Measurements from ENCODE around the gene BDKRB2. TPM values are rescaled to one million over a fixed set of nuclear protein-coding genes. Genes with fewer than 3 reads are reported as not detected.

Gene BDKRB2
- total RNA-seq, 1 donor from 2014 or later, result 0.70 TPM

GRCh38 chr14:96261772-96262655 lies 57.4 kb downstream of the BDKRB2 start:
- TF ChIP-seq CTCF (IDR thresholded peaks at IDR 0.05; ENCODE audit: insufficient read depth, low read depth, low read length), result no peak
- TF ChIP-seq EZH2 (IDR thresholded peaks at IDR 0.05; ENCODE audit: insufficient read depth, low read length), result no peak
- H3K27me3 Mint-ChIP-seq (ENCODE audit: low read depth, unreplicated experiment), result peaks cover 13% of the 10 kb centered on the region
- peaks cover 3% of the 10 kb centered on the region for H3K36me3 Mint-ChIP-seq (ENCODE audit: low read depth, unreplicated experiment)
- no peak overlapping the region for H3K27ac Mint-ChIP-seq (ENCODE audit: unreplicated experiment)
- no peaks in the 10 kb centered on the region for H3K79me2 ChIP-seq (ENCODE audit: insufficient read depth, low read length)
- no peak overlapping the region for H3K4me3 ChIP-seq (ENCODE audit: insufficient read depth, low read depth, low read length)
- H3K36me3 ChIP-seq (ENCODE audit: insufficient read depth, low read length), result no peaks in the 10 kb centered on the region
- H4K20me1 ChIP-seq (ENCODE audit: insufficient read depth, low read length), result no peaks in the 10 kb centered on the region
- no peaks in the 10 kb centered on the region for H3K9me3 ChIP-seq (ENCODE audit: insufficient read depth, low read depth, low read length)
- H3K9me3 Mint-ChIP-seq (ENCODE audit: unreplicated experiment), result peaks cover 2% of the 10 kb centered on the region
- H3K4me3 Mint-ChIP-seq (ENCODE audit: unreplicated experiment), result no peak overlapping the region
- no peaks in the 10 kb centered on the region for H3K4me1 ChIP-seq (ENCODE audit: insufficient read depth, low read length)
- no peak for DNase-seq (ENCODE audit: low read depth)
- no peak overlapping the region for H2AFZ ChIP-seq (ENCODE audit: low read depth, low read length)
- H3K4me1 Mint-ChIP-seq (ENCODE audit: low read depth, unreplicated experiment), result peaks cover 11% of the 10 kb centered on the region
- FAIRE-seq, result no peak
- H3K27ac ChIP-seq (ENCODE audit: low read depth, low read length), result no peak overlapping the region
- H3K9ac ChIP-seq (ENCODE audit: low read length), result no peak overlapping the region
- H3K4me2 ChIP-seq (ENCODE audit: low read length), result no peak overlapping the region
- peaks cover 7% of the 10 kb centered on the region for H3K27me3 ChIP-seq (ENCODE audit: insufficient read depth, low read length)

DNA sequence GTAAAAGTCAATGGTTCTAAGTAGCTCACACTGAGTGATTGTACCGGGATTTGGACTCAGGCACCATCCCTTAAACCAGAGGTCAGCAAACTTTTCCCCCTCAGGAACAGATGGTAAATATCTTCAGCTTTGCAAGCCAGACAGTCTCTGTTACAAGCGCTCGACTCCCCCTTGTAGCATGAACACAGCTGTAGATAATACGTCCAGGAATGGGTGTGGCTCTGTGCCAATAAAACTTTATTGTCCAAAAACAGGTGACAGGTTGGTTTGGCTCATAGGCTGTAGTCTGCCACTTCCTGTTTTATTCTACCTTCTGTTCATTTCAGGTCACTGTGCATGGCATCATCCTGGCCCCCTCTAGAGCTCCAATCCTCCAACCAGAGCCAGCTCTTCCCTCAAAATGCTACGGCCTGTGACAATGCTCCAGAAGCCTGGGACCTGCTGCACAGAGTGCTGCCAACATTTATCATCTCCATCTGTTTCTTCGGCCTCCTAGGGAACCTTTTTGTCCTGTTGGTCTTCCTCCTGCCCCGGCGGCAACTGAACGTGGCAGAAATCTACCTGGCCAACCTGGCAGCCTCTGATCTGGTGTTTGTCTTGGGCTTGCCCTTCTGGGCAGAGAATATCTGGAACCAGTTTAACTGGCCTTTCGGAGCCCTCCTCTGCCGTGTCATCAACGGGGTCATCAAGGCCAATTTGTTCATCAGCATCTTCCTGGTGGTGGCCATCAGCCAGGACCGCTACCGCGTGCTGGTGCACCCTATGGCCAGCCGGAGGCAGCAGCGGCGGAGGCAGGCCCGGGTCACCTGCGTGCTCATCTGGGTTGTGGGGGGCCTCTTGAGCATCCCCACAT lies 58.9 kb downstream of the BDKRB2 start:
- FAIRE-seq (no peak), DNase-seq (ENCODE audit: low read depth) (no peak)
- Histone ChIP-seq H3K4me1 (ENCODE audit: insufficient read depth, low read length) (peaks cover 12% of the 10 kb centered on the region), H4K20me1 (ENCODE audit: insufficient read depth, low read length) (no peaks in the 10 kb centered on the region), H3K27me3 (ENCODE audit: insufficient read depth, low read length) (peaks cover 4% of the 10 kb centered on the region), H3K9ac (ENCODE audit: low read length) (no peak overlapping the region), H3K4me3 (ENCODE audit: insufficient read depth, low read depth, low read length) (no peak overlapping the region), H3K36me3 (ENCODE audit: insufficient read depth, low read length) (no peaks in the 10 kb centered on the region), H2AFZ (ENCODE audit: low read depth, low read length) (no peak overlapping the region), H3K79me2 (ENCODE audit: insufficient read depth, low read length) (no peaks in the 10 kb centered on the region), H3K9me3 (ENCODE audit: insufficient read depth, low read depth, low read length) (no peaks in the 10 kb centered on the region), H3K27ac (ENCODE audit: low read depth, low read length) (no peak overlapping the region), H3K4me2 (ENCODE audit: low read length) (no peak overlapping the region)
- H3K36me3 Mint-ChIP-seq (ENCODE audit: low read depth, unreplicated experiment), result peaks cover 3% of the 10 kb centered on the region
- TF ChIP-seq EZH2 (IDR thresholded peaks at IDR 0.05; ENCODE audit: insufficient read depth, low read length) (no peak), CTCF (IDR thresholded peaks at IDR 0.05; ENCODE audit: insufficient read depth, low read depth, low read length) (no peak)
- peaks cover 13% of the 10 kb centered on the region for H3K27me3 Mint-ChIP-seq (ENCODE audit: low read depth, unreplicated experiment)
- peaks cover 15% of the 10 kb centered on the region for H3K4me1 Mint-ChIP-seq (ENCODE audit: low read depth, unreplicated experiment)
- H3K27ac Mint-ChIP-seq (ENCODE audit: unreplicated experiment), result no peak overlapping the region
- H3K4me3 Mint-ChIP-seq (ENCODE audit: unreplicated experiment), result no peak overlapping the region
- H3K9me3 Mint-ChIP-seq (ENCODE audit: unreplicated experiment), result peaks cover 2% of the 10 kb centered on the region

All from astrocyte (in vitro differentiated cells and primary cell).